ENCODE measurements around the gene ATP5PD.

The ATP5PD gene

GRCh38 chr17:75046407-75047289 lies at the start of gene ATP5PD, which contains the start of gene KCTD2:
ATP5PD (minus strand) TSS chr17:75046969; CDS start chr17:75042650, 4,319 bp downstream.
KCTD2 (plus strand) TSS chr17:75047225; CDS start chr17:75047251, 26 bp downstream.
- in situ Hi-C loops (cut with HindIII; ENCODE audit: low sequenced_read_pairs), result no loop called here

- in situ Hi-C loops (cut with HindIII; ENCODE audit: low sequenced_read_pairs), result no loop called here
Observed at GRCh38 chr17:75096082-75096625, 49.4 kb upstream of the ATP5PD start.

GRCh38 chr17:75094871-75095399 lies 48.2 kb upstream of the ATP5PD start:
- in situ Hi-C loops (cut with HindIII; ENCODE audit: low sequenced_read_pairs), result no loop called here

- in situ Hi-C loops (cut with HindIII; ENCODE audit: low sequenced_read_pairs), result no loop called here
Observed at GRCh38 chr17:75093548-75094158, 46.9 kb upstream of the ATP5PD start.

- in situ Hi-C loops (cut with HindIII; ENCODE audit: low sequenced_read_pairs), result no loop called here
Observed at GRCh38 chr17:75091855-75092327, 45.1 kb upstream of the ATP5PD start.

- in situ Hi-C loops (cut with HindIII; ENCODE audit: low sequenced_read_pairs), result no loop called here
Observed at GRCh38 chr17:75090871-75091854, 44.4 kb upstream of the ATP5PD start.

GRCh38 chr17:75088465-75089417 lies 42.0 kb upstream of the ATP5PD start:
- in situ Hi-C loops (cut with HindIII; ENCODE audit: low sequenced_read_pairs), result no loop called here

- in situ Hi-C loops (cut with HindIII; ENCODE audit: low sequenced_read_pairs), result no loop called here
Observed at GRCh38 chr17:75087558-75088453, 41.0 kb upstream of the ATP5PD start, which contains the start of gene SLC16A5. SLC16A5 (plus strand) TSS chr17:75087954; CDS start chr17:75093637, 5,683 bp downstream.

GRCh38 chr17:75087182-75087557 lies 40.4 kb upstream of the ATP5PD start:
- in situ Hi-C loops (cut with HindIII; ENCODE audit: low sequenced_read_pairs), result no loop called here

GRCh38 chr17:75086496-75087181 lies 39.9 kb upstream of the ATP5PD start:
- in situ Hi-C loops (cut with HindIII; ENCODE audit: low sequenced_read_pairs), result no loop called here

GRCh38 chr17:75084039-75084660 lies 37.4 kb upstream of the ATP5PD start:
- in situ Hi-C loops (cut with HindIII; ENCODE audit: low sequenced_read_pairs), result no loop called here

- in situ Hi-C loops (cut with HindIII; ENCODE audit: low sequenced_read_pairs), result no loop called here
Observed at GRCh38 chr17:75082683-75083082, 35.9 kb upstream of the ATP5PD start.

- in situ Hi-C loops (cut with HindIII; ENCODE audit: low sequenced_read_pairs), result no loop called here
Observed at GRCh38 chr17:75081611-75082540, 35.1 kb upstream of the ATP5PD start.

- in situ Hi-C loops (cut with HindIII; ENCODE audit: low sequenced_read_pairs), result no loop called here
Observed at GRCh38 chr17:75079023-75079373, 32.2 kb upstream of the ATP5PD start.

GRCh38 chr17:75078284-75079022 lies 31.7 kb upstream of the ATP5PD start:
- in situ Hi-C loops (cut with HindIII; ENCODE audit: low sequenced_read_pairs), result no loop called here

Data from endothelial cell of hepatic sinusoid (primary cell).